Activated CD4-positive, alpha-beta T cell treated with anti-CD3 and anti-CD28 coated beads for 24 hours (primary cell): Measurements from ENCODE around the gene KCNMA1.

Experiments
- DNase-seq, 2 donors: peaks; one replicate each; pipeline ENCODE4 v3.0.0-alpha.2; 2020; ENCODE audit warnings: low read depth in 2 of 2

Gene KCNMA1

GRCh38 chr10:77116904-77117303 lies 520.7 kb downstream of the KCNMA1 start:
- no peak for DNase-seq

GRCh38 chr10:77114181-77114821 lies 523.3 kb downstream of the KCNMA1 start:
- DNase-seq = no peak

GRCh38 chr10:77111611-77112550 lies 525.7 kb downstream of the KCNMA1 start:
- DNase-seq = no peak

- DNase-seq = no peak
These were observed 526.9 kb downstream of the KCNMA1 start for GRCh38 chr10:77110757-77111156.

GRCh38 chr10:77109351-77109994 lies 528.1 kb downstream of the KCNMA1 start:
- no peak for DNase-seq

GRCh38 chr10:77106676-77107075 lies 530.9 kb downstream of the KCNMA1 start:
- no peak for DNase-seq

- DNase-seq = no peak
These were observed 531.8 kb downstream of the KCNMA1 start for GRCh38 chr10:77105761-77106221.

- DNase-seq = no peak
These were observed 533.1 kb downstream of the KCNMA1 start for GRCh38 chr10:77104459-77104980.

GRCh38 chr10:77103213-77103612 lies 534.4 kb downstream of the KCNMA1 start:
- no peak for DNase-seq

GRCh38 chr10:77101341-77101740 lies 536.3 kb downstream of the KCNMA1 start:
- no peak for DNase-seq

- no peak for DNase-seq
These were observed 538.5 kb downstream of the KCNMA1 start for GRCh38 chr10:77099136-77099535.

GRCh38 chr10:77097625-77098024 lies 540.0 kb downstream of the KCNMA1 start:
- DNase-seq = no peak

GRCh38 chr10:77093126-77093525 lies 544.5 kb downstream of the KCNMA1 start:
- no peak for DNase-seq

- DNase-seq = no peak
These were observed 545.9 kb downstream of the KCNMA1 start for GRCh38 chr10:77091597-77092165.

- DNase-seq = no peak
These were observed 546.9 kb downstream of the KCNMA1 start for GRCh38 chr10:77090381-77091356.

- no peak for DNase-seq
These were observed 550.2 kb downstream of the KCNMA1 start for GRCh38 chr10:77087366-77087765.

- DNase-seq = no peak
These were observed 551.5 kb downstream of the KCNMA1 start for GRCh38 chr10:77086081-77086480.

GRCh38 chr10:77085344-77085743 lies 552.3 kb downstream of the KCNMA1 start:
- DNase-seq = no peak

- no peak for DNase-seq
These were observed 553.0 kb downstream of the KCNMA1 start for GRCh38 chr10:77084431-77085144.
